ENCODE data around the gene LZTFL1. TPM values are rescaled to one million over a fixed set of nuclear protein-coding genes. Genes with fewer than 3 reads are reported as not detected.

LZTFL1 gene
- total and polyA plus RNA-seq, 3 experiments from 2014 or later: 8.9 to 11.4 (median 9.0) TPM

DNA sequence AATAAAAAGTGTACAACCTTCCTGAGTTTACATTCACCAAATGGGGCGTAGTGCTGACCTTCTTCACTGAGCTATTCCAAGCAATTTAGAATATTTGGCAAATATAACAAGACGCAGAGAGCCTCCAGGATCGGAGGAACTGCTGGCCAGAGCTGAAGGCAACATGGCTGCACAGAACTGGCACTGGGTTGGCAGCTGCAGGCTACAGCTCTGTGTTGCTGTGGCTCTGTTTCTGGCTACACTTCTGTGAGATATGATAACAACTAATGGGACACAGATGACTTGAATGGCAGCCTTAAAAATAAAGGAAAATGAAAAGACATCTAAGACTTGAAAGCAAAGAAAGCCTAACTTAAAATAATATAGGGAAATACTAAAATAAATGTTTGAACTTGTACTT lies 34.8 kb downstream of the LZTFL1 start:
- Histone ChIP-seq H3K4me3 (ENCODE audit: low read length) (no peak overlapping the region), H3K27me3 (ENCODE audit: insufficient read depth, low read length, poor library complexity, severe bottlenecking) (no peaks in the 10 kb centered on the region), H3K9me3 (ENCODE audit: low read length) (no peaks in the 10 kb centered on the region), H3K36me3 (ENCODE audit: insufficient read depth, low read length) (no peaks in the 10 kb centered on the region), H3K4me1 (ENCODE audit: insufficient read depth, low read length) (no peaks in the 10 kb centered on the region), H3K27ac (ENCODE audit: low read depth, low read length) (no peak overlapping the region)
- H3K27me3 Mint-ChIP-seq: peaks cover 0 to 8% of the 10 kb centered on the region in 2 donors
- H3K4me1 Mint-ChIP-seq: peaks cover 6 to 12% (median 9%) of the 10 kb centered on the region in 3 donors
- ChIA-PET CTCF (no interaction called here), POLR2A (no interaction called here)
- no peak overlapping the region for H3K4me3 Mint-ChIP-seq
- H3K9me3 Mint-ChIP-seq: no peaks in the 10 kb centered on the region
- no peak overlapping the region for H3K27ac Mint-ChIP-seq
- peaks cover 2 to 10% (median 5%) of the 10 kb centered on the region in 3 donors for H3K36me3 Mint-ChIP-seq
- no peak for DNase-seq

DNA sequence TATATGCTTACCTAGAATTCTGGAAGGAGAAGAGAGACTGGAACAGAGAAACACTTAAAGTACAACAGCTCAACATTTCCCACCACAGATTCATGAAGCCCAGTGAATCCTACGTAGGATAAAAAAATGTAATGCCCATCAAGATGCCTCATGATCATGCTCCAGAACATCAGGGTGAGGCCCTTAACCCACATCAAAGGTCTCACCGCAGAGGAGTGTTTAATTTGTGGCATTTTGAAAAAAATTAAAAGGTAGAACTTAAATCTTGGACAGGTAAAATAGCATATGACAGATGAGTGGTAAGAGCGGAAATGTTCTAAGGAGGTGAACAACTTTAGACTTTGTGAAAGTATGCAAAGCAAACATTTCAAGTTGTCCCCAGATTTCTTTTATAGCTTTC lies 35.8 kb downstream of the LZTFL1 start:
- H3K9me3 ChIP-seq (ENCODE audit: low read length): no peaks in the 10 kb centered on the region
- Mint-ChIP-seq H3K9me3 (no peaks in the 10 kb centered on the region), H3K27ac (no peak overlapping the region), H3K4me1 (peaks cover 6 to 12% (median 9%) of the 10 kb centered on the region in 3 donors), H3K4me3 (no peak overlapping the region), H3K27me3 (peaks cover 0 to 8% of the 10 kb centered on the region in 2 donors), H3K36me3 (peaks cover 0 to 4% (median 0%) of the 10 kb centered on the region in 3 donors)
- CTCF ChIA-PET: interaction anchor here (1.4 kb wide), 1 partner anchor 26 kb away, joined by 3 read pairs; no protein-coding TSS in a partner anchor
- POLR2A ChIA-PET: interaction anchor here (0.8 kb wide), 1 partner anchor 104 kb away, joined by 3 read pairs; no protein-coding TSS in a partner anchor
- no peaks in the 10 kb centered on the region for H3K4me1 ChIP-seq (ENCODE audit: insufficient read depth, low read length)
- H3K27ac ChIP-seq (ENCODE audit: low read depth, low read length): no peak overlapping the region
- no peak for DNase-seq
- no peaks in the 10 kb centered on the region for H3K36me3 ChIP-seq (ENCODE audit: insufficient read depth, low read length)
- H3K27me3 ChIP-seq (ENCODE audit: insufficient read depth, low read length, poor library complexity, severe bottlenecking): no peaks in the 10 kb centered on the region
- no peak overlapping the region for H3K4me3 ChIP-seq (ENCODE audit: low read length)

DNA sequence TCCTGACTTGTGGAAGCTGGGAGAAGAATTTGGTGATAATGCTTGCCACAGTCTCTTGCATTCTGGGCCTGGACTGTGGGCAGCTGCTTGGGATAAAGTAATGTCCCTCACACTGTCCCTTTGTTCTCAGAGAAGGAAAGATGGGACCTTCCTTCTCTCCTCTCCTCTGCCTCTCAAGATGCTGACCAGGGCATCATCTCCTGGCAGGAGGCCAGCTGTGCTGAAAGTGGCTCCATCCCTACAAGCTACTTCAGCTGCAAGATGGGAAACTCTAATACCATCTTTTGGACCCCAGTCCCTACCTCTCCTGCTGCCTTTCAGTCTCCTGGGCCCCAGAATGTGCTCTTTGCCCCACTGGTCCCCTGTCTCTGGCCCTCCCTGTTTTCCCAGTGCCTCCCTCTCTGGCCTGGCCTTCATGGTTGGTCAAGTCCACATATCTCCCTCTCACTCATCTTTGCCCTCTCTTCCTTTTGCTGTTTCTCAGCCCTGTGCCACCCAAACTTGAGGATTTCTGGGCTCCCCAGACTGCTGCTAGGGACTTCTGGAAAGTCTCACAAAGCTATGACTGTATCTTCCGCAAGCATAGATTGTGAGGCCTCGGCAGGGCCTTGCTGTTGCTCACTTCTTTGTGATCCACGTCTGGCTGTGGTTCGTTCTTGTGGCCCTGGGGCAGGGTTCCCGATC lies 38.5 kb downstream of the LZTFL1 start:
- Histone ChIP-seq H3K27me3 (ENCODE audit: insufficient read depth, low read length, poor library complexity, severe bottlenecking) (peaks cover 6% of the 10 kb centered on the region), H3K27ac (ENCODE audit: low read depth, low read length) (no peak overlapping the region), H3K36me3 (ENCODE audit: insufficient read depth, low read length) (no peaks in the 10 kb centered on the region), H3K4me3 (ENCODE audit: low read length) (no peak overlapping the region), H3K9me3 (ENCODE audit: low read length) (no peaks in the 10 kb centered on the region), H3K4me1 (ENCODE audit: insufficient read depth, low read length) (no peaks in the 10 kb centered on the region)
- ChIA-PET POLR2A (no interaction called here), CTCF (no interaction called here)
- peaks cover 6 to 12% (median 9%) of the 10 kb centered on the region in 3 donors for H3K4me1 Mint-ChIP-seq
- no peaks in the 10 kb centered on the region for H3K36me3 Mint-ChIP-seq
- H3K27ac Mint-ChIP-seq: no peak overlapping the region
- no peaks in the 10 kb centered on the region for H3K9me3 Mint-ChIP-seq
- H3K4me3 Mint-ChIP-seq: no peak overlapping the region
- DNase-seq: no peak
- peaks cover 9 to 12% of the 10 kb centered on the region in 2 donors for H3K27me3 Mint-ChIP-seq

DNA sequence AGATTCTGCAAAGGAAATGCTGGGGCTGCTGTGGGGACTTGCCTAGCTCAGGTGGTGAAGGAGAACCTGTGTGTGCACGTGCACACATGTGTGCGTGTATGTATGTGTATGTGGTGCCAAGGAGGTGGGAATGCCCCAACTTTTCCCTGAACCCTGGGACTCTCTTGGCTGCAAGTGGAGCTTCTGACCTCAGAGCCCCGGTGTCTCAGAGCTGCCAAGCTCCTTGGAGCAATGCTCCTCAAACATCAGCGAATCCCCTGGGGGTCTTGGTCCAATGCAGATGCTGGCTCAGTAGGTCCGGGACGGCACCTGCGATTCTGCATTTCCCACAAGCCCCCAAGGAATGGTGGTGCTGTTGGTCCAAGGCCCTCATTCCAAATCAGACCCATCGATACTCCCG lies 39.8 kb downstream of the LZTFL1 start:
- H3K4me1 Mint-ChIP-seq: peaks cover 6 to 12% (median 11%) of the 10 kb centered on the region in 3 donors
- H3K4me3 Mint-ChIP-seq: no peak overlapping the region
- Histone ChIP-seq H3K27ac (ENCODE audit: low read depth, low read length) (no peak overlapping the region), H3K4me3 (ENCODE audit: low read length) (no peak overlapping the region), H3K9me3 (ENCODE audit: low read length) (no peaks in the 10 kb centered on the region), H3K27me3 (ENCODE audit: insufficient read depth, low read length, poor library complexity, severe bottlenecking) (peaks cover 12% of the 10 kb centered on the region), H3K4me1 (ENCODE audit: insufficient read depth, low read length) (no peaks in the 10 kb centered on the region), H3K36me3 (ENCODE audit: insufficient read depth, low read length) (no peaks in the 10 kb centered on the region)
- H3K27me3 Mint-ChIP-seq: peaks cover 7 to 21% of the 10 kb centered on the region in 2 donors
- POLR2A ChIA-PET: no interaction called here
- DNase-seq: no peak
- H3K27ac Mint-ChIP-seq: peak overlapping the region in 1 of 8 donors; percentile 30
- CTCF ChIA-PET: no interaction called here
- H3K36me3 Mint-ChIP-seq: no peaks in the 10 kb centered on the region
- H3K9me3 Mint-ChIP-seq: no peaks in the 10 kb centered on the region

DNA sequence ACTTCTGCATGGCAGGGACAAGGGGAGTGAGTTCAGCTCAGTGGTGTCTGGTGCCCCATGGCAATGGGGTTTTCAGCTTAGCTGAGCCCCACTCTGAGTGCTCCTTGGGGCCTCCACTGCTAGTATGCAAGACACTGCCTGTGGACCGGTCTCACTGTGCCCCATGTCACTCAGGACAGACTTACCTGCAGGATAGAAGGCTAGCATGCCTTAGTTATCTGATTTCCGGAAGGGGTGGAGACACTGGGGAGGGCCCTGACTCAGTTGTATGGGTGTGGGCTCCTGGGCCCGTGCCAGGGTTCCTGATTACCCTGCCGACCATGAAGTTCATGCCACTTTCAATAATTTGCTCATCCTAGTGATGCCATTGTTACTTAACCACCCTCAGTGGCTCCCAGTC lies 41.3 kb downstream of the LZTFL1 start:
- Mint-ChIP-seq H3K9me3 (no peaks in the 10 kb centered on the region), H3K36me3 (no peaks in the 10 kb centered on the region), H3K27ac (no peak overlapping the region), H3K27me3 (peaks cover 12 to 29% of the 10 kb centered on the region in 2 donors), H3K4me1 (peaks cover 4 to 11% (median 9%) of the 10 kb centered on the region in 3 donors), H3K4me3 (no peak overlapping the region)
- Histone ChIP-seq H3K27me3 (ENCODE audit: insufficient read depth, low read length, poor library complexity, severe bottlenecking) (peaks cover 26% of the 10 kb centered on the region), H3K9me3 (ENCODE audit: low read length) (no peaks in the 10 kb centered on the region), H3K36me3 (ENCODE audit: insufficient read depth, low read length) (no peaks in the 10 kb centered on the region), H3K4me1 (ENCODE audit: insufficient read depth, low read length) (peaks cover 10% of the 10 kb centered on the region), H3K27ac (ENCODE audit: low read depth, low read length) (no peak overlapping the region), H3K4me3 (ENCODE audit: low read length) (no peak overlapping the region)
- POLR2A ChIA-PET: no interaction called here
- CTCF ChIA-PET: no interaction called here
- no peak for DNase-seq

DNA sequence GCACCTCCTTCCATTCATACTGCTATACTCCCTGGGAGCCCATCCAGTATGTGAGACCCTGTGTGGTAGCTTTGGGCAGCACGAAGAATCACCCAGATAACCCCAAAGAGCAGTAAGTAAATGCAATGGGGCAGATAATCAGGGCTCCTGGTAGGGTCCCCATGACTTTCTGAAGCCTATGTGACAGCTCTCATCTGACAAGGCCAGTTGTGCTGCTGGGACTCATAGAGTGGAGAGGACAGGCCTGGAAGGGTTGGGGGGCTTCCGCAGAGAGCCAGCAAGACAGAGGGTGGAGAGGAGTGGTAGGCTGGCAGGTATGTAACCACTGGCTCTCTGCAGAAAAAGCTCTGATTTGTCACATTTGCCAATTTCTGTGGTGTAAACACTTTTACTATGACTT lies 42.3 kb downstream of the LZTFL1 start:
- H3K27me3 ChIP-seq (ENCODE audit: insufficient read depth, low read length, poor library complexity, severe bottlenecking): peaks cover 35% of the 10 kb centered on the region
- no peaks in the 10 kb centered on the region for H3K36me3 ChIP-seq (ENCODE audit: insufficient read depth, low read length)
- ChIA-PET CTCF (no interaction called here), POLR2A (interaction anchor here (0.6 kb wide), 1 partner anchor 749 kb away, joined by 5 read pairs; no protein-coding TSS in a partner anchor)
- no peaks in the 10 kb centered on the region for H3K9me3 ChIP-seq (ENCODE audit: low read length)
- H3K4me3 Mint-ChIP-seq: peak overlapping the region in 1 of 7 donors; percentile 2
- no peak overlapping the region for H3K27ac ChIP-seq (ENCODE audit: low read depth, low read length)
- H3K4me1 ChIP-seq (ENCODE audit: insufficient read depth, low read length): peaks cover 11% of the 10 kb centered on the region
- no peak overlapping the region for H3K4me3 ChIP-seq (ENCODE audit: low read length)
- H3K9me3 Mint-ChIP-seq: no peaks in the 10 kb centered on the region
- H3K27me3 Mint-ChIP-seq: peaks cover 14 to 40% of the 10 kb centered on the region in 2 donors
- peaks cover 7 to 16% (median 12%) of the 10 kb centered on the region in 3 donors for H3K4me1 Mint-ChIP-seq
- no peak overlapping the region for H3K27ac Mint-ChIP-seq
- DNase-seq: no peak
- H3K36me3 Mint-ChIP-seq: no peaks in the 10 kb centered on the region

DNA sequence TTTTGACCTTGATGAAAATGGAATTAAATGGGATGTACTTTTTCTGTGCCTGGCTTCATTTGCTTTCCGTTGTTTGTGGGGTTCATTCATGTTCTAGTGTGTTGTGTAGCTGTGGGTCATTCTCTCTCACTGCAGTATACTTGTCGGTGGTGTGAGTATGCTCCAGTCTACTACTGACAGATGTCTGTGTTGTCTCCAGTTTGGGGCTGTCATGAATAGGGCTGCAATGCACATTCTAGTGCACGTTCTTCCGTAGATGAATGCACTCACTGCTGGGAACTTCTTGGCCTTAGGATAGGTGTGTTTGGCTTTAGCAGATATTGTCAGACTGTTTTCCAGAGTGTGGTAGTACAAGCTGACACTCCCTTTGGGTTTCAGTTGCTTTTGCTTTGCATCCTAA lies 43.9 kb downstream of the LZTFL1 start:
- no peak for DNase-seq
- no peak overlapping the region for H3K4me3 ChIP-seq (ENCODE audit: low read length)
- H3K9me3 Mint-ChIP-seq: no peaks in the 10 kb centered on the region
- no peak overlapping the region for H3K27ac Mint-ChIP-seq
- H3K27me3 Mint-ChIP-seq: peaks cover 20 to 52% of the 10 kb centered on the region in 2 donors
- H3K4me3 Mint-ChIP-seq: peak overlapping the region in 1 of 7 donors; percentile 3
- no peaks in the 10 kb centered on the region for H3K36me3 Mint-ChIP-seq
- H3K4me1 ChIP-seq (ENCODE audit: insufficient read depth, low read length): peaks cover 11% of the 10 kb centered on the region
- H3K4me1 Mint-ChIP-seq: peaks cover 7 to 16% (median 12%) of the 10 kb centered on the region in 3 donors
- H3K36me3 ChIP-seq (ENCODE audit: insufficient read depth, low read length): no peaks in the 10 kb centered on the region
- no peak overlapping the region for H3K27ac ChIP-seq (ENCODE audit: low read depth, low read length)
- H3K9me3 ChIP-seq (ENCODE audit: low read length): no peaks in the 10 kb centered on the region
- CTCF ChIA-PET: no interaction called here
- H3K27me3 ChIP-seq (ENCODE audit: insufficient read depth, low read length, poor library complexity, severe bottlenecking): peaks cover 47% of the 10 kb centered on the region
- POLR2A ChIA-PET: no interaction called here

DNA sequence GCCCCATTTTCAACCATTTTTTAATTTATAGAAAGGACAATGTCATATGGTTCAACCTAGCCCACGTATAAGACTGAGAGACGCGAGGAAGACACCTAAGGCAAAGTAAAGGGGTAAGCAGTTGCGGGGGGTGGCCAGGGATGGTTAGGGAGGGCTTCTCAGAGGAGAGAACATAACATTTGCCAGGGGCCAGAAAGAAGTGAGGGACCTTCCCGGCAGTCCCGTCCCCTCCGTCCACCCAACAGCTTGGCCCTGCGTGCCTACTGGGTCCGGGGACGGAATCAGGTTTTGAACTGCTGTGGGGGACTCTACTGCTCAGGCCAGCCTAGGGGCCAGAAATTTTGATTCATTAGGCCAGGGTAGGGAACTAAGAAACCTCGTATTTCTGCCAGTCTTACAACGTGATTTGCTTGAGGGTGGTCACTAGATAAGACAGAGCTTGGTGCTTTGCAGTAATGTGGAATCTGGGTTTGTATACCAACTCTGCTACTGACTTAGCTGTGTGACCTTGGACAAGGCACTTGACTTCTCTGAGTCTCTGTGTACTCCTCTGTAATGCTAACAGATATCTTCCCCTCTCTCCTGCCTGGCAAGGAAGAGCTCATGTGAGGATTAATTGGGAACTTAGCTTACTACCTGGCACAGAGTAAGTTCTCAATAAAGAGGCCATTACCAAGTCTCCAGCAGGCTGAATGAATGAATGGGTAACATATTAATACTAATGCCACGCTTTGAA lies 44.8 kb downstream of the LZTFL1 start:
- H3K27me3 Mint-ChIP-seq: peaks cover 19 to 54% of the 10 kb centered on the region in 2 donors
- POLR2A ChIA-PET: no interaction called here
- CTCF ChIA-PET: no interaction called here
- Histone ChIP-seq H3K27me3 (ENCODE audit: insufficient read depth, low read length, poor library complexity, severe bottlenecking) (peaks cover 47% of the 10 kb centered on the region), H3K36me3 (ENCODE audit: insufficient read depth, low read length) (no peaks in the 10 kb centered on the region), H3K4me1 (ENCODE audit: insufficient read depth, low read length) (peaks cover 11% of the 10 kb centered on the region), H3K9me3 (ENCODE audit: low read length) (no peaks in the 10 kb centered on the region), H3K27ac (ENCODE audit: low read depth, low read length) (no peak overlapping the region), H3K4me3 (ENCODE audit: low read length) (no peak overlapping the region)
- H3K36me3 Mint-ChIP-seq: no peaks in the 10 kb centered on the region
- DNase-seq: no peak
- peak overlapping the region in 5 of 7 donors; percentile 44 to 67 (median 52) for H3K4me3 Mint-ChIP-seq
- peak overlapping the region in 1 of 8 donors; percentile 41 for H3K27ac Mint-ChIP-seq
- H3K9me3 Mint-ChIP-seq: no peaks in the 10 kb centered on the region
- peaks cover 7 to 16% (median 12%) of the 10 kb centered on the region in 3 donors for H3K4me1 Mint-ChIP-seq
